GM19438 (cell line): Measurements from ENCODE around the gene CD2AP.

ENCODE experiments used
- ATAC-seq: cut with Tn5 transposase; IDR thresholded peaks from one replicate; pipeline ENCODE4 v1.9.1; 2021; ENCODE audit warnings: low read depth; ENCODE audit not compliant: unreplicated experiment

Gene CD2AP

DNA sequence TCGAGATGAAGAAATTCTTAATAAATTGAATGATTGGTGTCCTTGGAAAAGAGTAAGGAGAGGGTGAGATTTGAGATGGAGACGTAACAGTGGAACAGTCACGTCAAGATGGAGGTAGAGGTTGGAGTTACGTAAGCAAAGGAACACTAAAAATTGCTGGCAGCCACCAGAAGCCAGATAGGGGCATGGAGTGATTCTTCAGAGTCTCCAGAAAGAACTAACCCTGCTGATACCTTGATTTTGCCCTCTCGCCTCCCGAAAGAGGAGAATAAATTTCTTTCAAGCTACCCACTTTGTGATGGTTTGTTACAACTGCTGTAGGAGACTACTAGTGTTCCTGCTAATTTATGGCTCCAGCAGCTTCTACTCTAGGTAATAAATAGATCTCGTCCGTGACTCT is 17.6 kb downstream of the CD2AP start:
- no peak for ATAC-seq

DNA sequence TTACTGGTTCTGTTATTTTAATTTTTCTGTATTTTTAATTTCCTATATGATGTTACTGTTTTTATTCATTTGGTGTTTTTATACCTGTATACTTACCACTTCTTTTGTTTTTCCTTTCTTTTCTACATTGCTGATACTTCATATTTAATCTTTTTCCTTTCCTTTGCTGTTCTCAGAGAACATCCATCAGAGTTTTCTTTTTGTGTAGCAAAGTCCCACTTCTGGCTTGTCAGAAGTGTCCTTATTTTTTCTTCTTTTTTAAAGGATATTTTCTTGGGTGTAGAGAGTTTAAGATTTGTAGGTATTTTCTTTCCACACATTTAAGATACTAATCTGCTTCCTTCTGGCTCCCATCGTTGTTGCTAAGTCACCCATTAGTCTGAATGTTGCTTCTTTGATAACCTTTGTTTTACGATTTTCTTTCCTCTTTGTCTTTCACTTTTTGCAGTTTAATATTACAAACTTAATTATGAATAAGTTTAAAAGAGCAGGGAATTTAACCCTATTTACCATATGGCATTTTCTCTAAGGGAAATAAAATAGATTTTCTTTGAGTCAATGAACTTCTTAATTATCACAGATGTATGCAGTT is 18.5 kb downstream of the CD2AP start:
- no peak for ATAC-seq

DNA sequence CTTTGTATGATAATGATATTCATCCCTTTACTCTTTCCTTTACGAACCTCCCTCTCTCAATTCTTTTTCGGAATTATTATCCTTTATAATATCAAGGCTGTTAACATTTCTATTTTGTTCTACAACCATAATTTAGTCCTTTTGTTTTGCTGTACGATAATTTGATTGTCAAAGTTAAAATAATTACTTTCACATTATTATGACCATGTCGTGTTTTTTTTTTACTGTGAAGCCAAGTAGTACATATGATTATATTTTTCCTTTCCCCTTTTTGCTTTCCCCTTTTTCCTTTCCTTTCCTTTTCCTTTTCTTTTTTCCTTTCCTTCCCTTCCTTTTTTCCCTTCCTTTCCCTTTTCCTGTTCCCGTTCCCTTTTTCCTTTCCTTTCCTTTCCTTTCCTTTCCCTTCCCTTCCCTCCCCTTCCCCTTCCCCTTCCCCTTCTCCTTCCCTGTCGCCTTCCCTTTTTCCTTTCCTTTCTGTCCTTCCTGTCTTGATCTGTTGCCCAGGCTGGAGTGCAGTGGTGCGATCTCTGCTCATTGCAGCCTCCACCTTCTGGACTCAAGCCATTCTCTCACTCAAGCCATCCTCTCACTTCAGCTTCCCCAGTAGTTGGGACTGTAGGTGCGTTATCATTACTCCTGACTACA is 19.5 kb downstream of the CD2AP start:
- no peak for ATAC-seq

DNA sequence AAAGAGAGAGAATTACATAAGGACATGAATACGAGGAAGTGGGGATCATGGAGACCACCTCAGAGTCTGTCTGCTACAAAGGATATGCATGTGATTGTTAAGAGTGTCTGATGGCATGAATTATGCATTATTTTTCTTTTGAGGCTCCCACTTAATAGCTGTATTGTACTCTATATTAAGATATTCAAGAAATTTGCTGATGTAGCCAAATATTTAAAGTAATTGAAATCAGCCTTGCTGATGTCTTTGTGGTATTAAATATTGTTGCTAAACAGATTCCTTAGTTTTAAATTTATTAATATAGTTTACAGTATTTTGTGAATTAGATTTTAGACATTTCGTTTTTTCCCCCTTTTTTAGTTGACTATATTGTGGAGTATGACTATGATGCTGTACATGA is 25.3 kb downstream of the CD2AP start:
- ATAC-seq, result no peak

DNA sequence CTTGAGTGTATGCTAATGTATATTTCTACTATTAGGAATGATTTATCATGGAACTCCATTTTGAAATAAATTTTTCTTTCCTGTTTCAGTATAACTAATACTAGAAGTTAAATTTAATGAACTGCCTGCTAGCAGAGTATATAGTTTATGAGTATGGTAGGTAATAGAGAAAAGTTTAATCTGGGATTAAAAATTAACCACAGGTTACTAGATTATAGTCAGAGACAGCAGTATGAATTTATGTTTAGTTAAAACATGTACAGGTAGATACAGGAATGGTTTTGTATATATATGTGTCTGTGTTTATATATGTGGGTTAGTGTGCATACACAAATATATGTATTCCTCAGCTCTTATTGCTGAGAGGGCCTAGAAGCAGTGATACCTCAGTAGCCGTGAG is 32.3 kb downstream of the CD2AP start:
- no peak for ATAC-seq

DNA sequence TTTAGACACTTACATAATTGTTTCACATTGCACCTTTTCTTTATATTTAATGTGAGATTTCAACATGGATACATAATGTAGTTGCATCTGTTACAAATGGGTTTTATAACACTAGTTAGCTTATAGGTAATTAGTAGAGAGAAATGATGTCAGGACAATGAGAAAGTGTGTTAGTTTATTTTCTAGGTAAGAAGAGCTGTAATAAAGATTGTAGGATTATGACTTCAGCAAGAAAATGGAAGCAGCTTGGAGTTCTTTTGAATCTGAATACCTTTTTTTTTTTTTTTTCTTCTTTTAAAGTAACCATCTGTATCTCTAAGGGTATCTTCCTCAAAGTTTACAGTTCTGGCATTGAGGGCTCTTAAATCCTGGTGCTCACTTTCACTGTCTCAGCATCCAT is 35.3 kb downstream of the CD2AP start:
- ATAC-seq, result no peak

DNA sequence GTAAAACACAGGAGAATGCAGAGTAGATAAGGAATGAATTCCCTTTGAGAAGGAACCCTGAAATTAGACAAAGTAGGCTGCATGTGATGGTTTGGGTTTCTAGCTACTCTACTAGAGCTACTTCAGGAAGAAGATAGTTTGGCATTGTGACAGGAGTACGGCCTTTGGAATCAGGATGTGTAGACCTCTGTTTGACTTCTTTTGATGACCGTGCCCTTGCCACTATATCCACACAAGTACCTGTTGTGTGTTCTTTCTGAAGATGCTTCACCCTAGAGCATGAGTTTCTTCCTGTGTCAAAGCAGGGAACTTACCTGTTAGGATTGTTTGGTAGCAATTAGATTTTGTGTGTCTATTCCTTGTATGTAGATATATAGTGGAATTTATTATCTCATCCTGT is 41.7 kb downstream of the CD2AP start:
- ATAC-seq, result no peak

DNA sequence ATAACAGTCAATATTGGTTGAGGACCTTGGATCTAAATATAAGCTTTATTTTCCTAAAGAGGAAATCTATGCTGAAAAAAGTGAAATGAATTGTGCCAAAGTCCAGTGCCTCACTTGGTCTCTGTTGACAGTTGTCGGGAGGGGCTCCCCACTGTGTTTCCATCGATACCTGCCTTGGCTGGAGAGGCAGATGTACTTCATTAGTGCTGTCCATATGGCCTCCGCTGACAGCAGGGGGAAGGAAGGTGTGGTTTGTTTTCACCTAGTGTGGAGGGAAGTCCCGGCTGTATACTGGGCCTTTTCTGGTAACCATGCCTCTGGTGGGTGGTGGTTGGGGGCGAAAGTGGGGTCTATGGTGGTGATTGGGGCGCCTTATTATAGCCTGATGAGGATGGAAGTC is 42.7 kb downstream of the CD2AP start:
- no peak for ATAC-seq

DNA sequence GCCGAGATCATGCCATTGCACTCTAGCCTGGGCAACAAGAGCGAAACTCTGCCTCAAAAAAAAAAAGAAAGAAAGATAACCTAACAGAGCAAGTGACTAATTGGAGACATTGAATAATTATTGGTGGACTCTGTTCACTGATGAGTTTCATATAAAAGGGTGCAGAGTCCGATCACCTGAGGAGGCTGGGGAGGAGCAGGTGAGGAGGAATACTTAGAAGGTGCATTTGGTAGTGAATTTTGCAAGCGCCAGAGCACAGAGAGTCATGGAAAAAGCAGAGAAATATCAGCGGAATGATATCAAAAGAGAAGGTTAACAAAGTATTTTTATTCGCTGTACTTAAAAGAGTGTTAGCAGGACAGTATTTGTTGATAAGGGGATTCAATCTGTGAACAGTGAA is 44.4 kb downstream of the CD2AP start:
- no peak for ATAC-seq

DNA sequence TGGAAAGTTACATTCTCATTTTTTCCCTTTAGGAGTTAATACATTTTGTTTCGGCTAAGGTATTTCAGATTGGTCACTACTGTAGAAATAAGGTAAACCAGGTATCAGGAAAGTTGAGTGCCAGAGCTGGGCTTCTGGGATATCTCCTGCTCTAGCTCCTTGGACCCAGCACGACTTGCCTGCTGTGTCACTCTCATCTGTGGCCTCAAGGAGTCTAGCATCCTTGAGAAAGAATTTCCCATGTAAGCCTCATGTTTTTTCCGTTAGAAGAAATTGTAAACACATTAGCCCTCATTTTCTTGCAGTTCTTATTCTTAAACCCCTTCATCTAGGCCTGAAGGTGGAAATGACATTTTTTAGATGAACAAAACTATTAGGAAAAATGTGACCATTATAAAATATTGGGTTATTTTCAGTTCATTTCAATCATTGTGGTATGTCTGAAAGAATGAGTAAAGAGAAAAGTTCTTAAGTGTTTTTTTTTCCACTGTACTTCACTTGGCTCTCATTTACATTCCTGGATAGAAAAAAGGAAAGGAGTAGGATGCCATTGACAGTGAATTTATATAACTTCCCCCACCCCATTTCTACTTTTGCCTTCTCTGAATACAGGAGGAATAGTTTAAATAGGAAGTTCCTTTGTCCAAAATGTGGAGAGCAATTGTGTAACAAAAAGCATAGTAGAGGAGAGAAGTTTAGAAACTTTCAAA is 46.7 kb downstream of the CD2AP start:
- no peak for ATAC-seq

DNA sequence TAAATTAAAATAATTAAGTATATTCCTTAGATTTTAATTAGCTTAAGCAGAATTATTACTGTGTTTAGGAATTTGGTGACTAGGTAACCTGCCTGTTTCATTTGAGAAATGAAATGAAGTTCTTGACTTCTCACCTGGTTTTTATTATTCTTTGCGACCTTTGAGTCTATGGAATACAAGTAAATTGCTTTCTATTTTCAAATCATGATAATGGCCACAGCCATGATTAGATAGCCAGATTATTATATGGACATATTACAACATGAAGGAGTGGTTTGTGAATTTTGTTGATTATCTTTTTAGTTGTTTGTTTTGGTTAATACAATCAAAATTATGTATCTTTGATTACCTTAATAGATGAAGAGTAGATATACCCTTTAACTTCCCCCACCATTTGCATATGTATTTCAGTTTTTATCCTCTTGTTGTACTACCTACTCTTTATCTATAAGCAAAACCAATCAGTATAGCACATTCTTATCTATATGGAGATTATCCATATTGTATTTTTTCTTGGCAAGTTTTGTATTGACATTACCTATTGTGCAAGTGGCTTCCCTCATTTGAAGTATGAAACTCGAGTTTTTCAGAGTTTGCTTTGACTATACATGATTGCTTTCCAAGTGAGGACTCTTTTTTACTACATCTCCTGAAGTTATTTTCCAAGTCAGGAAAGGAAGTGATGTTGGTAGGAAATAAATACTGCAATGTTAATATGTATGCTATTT is 47.9 kb downstream of the CD2AP start:
- ATAC-seq, result no peak

DNA sequence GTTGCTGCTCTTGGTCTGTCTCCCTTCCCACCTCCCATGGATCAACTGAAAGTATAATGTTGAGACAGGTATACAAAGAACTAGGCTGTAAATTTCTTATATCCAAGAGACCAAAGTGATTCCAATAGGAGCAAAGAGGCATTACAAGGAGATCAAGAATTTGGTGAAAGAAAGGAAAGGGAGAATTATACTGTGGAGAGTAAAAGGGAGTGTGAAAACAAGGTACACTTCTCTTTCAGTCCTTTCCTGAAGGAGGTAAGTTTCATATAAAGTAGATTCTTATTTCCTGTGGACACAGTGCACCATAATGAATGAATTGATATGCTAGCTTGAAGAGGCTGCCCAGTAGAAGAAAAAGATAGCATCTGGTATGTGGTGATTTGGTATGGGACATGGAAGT is 49.7 kb downstream of the CD2AP start:
- no peak for ATAC-seq

DNA sequence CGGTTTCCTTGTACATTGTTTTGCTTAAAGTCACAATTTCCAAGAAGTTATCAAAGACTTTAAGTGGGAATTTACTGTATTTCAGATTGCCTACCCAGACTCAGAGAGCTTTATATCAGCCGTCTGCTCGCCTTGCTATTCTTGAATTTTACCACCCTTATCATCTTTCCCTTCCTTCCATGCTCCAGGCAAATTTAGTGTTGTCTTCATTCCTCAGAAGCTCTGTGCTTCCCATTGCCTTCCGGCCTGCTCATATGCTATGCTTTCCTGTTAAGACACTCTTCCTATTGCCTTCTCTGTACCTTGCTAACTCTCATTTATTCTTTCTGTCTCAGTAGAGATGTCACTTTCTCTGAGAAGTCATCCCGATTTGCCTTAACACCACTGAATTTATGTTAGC is 52.1 kb downstream of the CD2AP start:
- ATAC-seq, result no peak

DNA sequence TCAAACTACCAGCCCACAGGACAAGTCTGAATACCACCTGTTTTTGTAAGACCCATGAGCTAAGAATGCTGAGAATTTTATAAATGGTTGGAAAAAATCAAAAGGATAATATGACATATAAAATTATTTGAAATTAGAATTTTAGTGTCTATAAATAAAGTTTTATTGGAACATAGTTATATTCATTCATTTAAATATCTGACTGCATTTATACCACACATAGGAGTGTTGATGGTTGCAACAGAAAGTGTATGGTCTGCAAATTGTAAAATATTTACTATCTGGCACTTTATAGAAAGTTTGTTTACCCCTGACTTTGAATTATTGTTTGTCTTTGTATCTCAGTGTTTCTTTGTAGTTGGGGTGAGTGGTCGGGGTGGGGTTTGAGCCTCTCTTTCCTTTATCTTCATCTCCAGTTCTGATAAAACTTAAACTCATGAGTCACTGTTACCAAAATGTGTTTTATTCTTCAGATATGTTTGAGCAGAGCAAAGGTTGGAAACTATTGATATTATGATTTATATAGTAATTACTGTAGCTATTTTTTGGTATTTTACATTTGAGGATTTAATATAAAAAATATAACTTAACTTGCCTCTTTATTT is 55.5 kb downstream of the CD2AP start:
- ATAC-seq, result no peak

DNA sequence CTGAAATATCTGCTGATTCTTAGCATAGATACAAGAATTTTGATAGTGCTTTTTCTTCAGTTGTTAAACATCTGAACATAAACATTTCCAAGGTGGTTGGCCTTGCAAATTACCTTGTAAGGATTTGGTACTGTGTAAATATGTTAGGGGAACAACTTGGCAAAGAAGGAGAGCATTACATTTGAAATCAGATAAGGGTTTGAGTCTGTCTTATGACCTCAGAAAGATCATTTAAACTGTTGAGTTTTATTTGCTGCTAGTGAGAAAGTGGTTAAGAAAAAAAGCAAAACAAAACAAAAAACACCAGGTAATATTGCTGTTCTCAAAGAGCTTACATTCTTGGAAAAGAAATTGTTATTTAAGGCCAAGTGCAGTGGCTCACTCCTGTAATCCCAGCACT is 56.5 kb downstream of the CD2AP start:
- ATAC-seq, result no peak

DNA sequence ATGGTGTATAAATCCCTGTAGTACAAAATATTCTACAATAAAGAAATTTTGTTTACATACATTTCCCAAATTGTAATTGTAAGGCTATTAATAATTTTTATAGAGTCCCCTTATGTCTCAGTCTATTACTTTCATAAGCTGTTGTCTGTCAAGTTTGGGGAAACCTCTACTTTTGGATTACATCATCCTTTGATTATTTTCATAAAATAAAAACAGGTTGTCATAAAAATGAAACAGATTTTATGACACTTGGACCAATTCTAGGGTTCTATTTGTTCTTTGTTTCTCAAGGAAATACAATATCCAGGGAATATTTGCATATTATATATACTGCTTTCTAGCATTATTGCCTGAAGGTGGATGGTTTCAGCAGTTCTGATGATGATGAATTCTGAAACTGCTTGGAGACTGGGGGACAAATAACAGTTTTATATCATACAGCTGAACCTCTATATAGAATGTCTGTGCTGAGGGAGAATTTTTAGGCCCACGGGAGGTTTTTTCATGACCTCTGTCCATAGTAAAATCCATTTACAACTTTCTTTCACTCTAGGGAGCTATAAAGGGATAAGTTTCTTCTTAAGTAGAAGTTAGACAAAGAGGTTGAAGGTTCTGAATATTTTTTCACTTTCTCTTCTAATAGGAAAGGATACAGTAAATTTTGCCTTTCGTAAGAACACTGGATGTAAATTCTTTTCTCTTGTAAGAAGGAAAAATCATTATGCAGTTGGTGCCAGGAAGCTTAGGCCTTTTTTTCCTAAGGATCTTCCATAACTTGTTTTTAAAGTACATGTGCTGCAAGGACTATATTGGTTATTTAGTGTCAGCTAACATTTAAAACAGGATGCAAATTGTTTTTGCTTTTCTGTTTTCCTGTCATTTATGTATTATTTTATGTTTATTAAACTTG is 58.0 kb downstream of the CD2AP start:
- no peak for ATAC-seq

DNA sequence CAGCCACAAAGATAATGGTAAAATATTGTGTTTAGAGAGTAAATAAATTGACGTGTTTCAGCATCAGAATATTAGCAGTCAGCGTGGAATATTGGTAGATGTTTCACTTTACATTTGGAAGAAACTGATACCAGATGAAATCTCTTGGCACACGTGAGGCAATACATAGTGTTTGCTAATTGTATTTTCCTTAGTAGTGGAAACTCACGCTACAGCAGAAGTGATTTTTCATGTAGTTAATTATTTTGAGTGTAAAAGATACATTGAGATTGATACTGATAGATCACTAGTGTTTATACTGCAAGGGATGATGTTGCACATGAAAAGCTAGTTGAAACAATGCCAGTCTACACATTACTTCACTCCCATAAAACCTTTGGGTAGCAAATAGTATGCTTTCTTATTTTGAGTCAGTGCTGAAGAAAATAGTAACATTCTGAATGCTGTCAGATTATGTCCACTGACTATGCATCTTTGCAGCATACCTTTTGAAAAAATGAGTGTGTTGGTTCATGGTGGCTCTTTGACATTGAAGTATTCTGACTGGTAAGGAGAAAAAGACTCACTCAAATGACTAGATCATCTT is 59.3 kb downstream of the CD2AP start:
- ATAC-seq, result no peak

DNA sequence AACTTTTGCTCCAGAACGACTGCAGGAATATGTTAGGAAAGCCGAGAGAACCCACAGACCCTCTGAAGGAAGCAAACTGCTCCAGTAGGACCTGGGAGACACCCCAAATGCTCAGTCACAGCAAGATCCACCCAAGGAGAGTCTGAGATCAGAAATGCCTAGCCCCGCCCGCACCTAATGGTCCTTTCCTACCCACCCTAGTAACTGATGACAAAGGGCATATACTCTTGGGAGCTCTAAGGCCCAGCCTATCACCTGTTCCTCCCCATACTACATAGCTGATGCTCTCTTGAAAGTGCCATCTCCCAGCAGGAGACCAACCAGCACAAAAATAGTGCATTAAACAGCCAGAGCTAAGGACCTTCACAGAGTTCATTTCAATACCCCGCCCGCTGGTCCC is 67.6 kb downstream of the CD2AP start:
- ATAC-seq, result no peak

DNA sequence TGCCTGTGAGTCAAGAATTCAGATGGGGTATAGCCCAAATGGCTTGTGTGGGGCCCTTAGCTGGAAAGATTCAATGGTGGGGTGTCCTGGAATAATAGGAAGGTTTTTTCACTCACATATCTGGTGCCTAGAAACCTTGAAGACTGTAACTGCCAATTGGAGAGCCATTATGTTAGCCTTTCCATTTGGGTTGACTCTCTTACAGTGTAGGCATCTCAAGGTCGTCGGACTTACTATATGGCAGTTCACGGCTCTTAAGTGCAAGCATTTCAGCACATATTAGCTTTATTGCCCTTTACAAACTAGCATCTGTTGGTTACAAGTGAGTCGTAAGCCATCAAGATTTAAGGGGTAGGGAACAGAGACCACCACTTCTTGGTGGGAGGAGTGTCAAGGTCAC is 74.1 kb downstream of the CD2AP start:
- no peak for ATAC-seq

DNA sequence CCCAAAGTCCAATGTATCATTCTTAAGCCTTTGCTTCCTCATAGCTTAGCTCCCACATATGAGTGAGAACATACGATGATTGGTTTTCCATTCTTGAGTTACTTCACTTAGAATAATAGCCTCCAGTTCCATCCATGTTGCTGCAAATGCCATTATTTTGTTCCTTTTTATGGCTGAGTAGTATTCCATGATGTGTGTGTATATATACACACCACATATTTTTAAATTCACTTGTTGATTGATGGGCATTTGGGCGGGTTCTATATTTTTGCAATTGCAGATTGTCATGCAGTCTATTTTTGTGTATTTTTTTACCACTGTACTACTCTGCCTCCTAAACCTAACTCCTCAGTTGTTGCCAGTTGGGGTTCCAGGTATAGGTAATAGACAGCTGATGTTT is 74.7 kb downstream of the CD2AP start:
- ATAC-seq, result no peak
